ENCODE results near the gene AMOTL1.

GRCh38 chr11:94845622-94846021 is 77.5 kb downstream of the AMOTL1 start:
- TF ChIP-seq, protein P1, sequence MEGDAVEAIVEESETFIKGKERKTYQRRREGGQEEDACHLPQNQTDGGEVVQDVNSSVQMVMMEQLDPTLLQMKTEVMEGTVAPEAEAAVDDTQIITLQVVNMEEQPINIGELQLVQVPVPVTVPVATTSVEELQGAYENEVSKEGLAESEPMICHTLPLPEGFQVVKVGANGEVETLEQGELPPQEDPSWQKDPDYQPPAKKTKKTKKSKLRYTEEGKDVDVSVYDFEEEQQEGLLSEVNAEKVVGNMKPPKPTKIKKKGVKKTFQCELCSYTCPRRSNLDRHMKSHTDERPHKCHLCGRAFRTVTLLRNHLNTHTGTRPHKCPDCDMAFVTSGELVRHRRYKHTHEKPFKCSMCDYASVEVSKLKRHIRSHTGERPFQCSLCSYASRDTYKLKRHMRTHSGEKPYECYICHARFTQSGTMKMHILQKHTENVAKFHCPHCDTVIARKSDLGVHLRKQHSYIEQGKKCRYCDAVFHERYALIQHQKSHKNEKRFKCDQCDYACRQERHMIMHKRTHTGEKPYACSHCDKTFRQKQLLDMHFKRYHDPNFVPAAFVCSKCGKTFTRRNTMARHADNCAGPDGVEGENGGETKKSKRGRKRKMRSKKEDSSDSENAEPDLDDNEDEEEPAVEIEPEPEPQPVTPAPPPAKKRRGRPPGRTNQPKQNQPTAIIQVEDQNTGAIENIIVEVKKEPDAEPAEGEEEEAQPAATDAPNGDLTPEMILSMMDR (optimal IDR thresholded peaks at IDR 0.05 in 1 of 3, IDR thresholded peaks at IDR 0.05 in 1 of 3, conservative IDR thresholded peaks at IDR 0.05 in 1 of 3; ENCODE audit: extremely low read depth in 1 of 3, insufficient read depth in 2 of 3, low read length in 3 of 3): no peak
- TF ChIP-seq EZH2 (IDR thresholded peaks at IDR 0.05; ENCODE audit: low read length): no peak

Data from keratinocyte (primary cell).